HG03097 (cell line): ENCODE data around the gene CYTH3.
"Not testable (repeated sequence)": the region's sequence is repeated elsewhere in the genome, so short reads cannot be mapped to it uniquely, and the experiment has no call there.

Experiments
- ATAC-seq: cut with Tn5 transposase; IDR thresholded peaks from one replicate; pipeline ENCODE4 v1.9.1; 2021; ENCODE audit not compliant: unreplicated experiment, low FRiP score

Gene CYTH3

GRCh38 chr7:6284055-6284400 lies 11.6 kb upstream of the CYTH3 start:
- no peak for ATAC-seq

DNA sequence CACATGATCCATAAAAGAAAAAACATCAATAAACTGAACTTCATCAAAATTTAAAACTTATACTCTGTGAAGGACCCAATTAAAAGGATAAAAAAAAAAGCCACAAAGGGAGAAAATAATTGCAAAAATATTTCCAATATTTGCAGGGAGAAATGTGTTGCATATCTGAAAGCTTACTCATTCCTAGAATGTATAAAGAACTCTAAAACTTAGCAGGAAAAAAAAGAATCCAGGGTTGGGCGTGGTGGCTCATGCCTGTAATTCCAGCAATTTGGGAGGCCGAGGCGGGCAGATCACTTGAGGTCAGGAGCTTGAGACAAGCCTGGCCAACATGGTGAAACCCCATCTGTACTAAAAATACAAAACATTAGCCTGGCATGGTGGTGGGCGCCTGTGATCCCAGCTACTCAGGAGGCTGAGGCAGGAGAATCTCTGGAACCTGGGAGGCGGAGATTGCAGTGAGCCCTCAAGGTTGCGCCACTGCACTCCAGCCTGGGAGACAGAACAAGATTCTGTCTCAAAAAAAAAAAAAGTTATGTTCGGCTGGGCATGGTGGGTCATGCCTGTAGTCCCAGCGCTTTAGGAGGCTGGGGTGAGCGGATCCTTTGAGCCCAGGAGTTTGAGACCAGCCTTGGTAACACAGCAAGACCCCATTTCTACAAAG lies 11.1 kb upstream of the CYTH3 start:
- not testable (repeated sequence) for ATAC-seq

DNA sequence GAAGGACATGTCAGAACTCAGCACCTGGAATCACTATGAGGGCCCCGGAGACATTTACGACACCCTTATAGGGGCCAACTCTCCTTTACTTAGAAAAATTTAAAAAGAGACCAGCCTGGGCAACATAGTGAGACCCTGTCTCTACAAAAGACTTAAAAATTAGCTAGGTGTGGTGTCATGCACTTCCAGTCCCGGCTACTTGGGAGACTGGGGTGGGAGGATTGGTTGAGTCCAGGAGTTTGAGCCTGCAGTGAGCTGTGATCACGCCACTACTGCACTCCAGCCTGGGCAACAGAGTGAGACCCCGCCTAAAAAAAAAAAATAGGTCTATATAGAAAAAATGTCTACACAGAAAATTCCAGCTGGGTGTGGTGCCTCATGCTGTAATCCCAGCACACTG lies 7.5 kb upstream of the CYTH3 start:
- no peak for ATAC-seq

DNA sequence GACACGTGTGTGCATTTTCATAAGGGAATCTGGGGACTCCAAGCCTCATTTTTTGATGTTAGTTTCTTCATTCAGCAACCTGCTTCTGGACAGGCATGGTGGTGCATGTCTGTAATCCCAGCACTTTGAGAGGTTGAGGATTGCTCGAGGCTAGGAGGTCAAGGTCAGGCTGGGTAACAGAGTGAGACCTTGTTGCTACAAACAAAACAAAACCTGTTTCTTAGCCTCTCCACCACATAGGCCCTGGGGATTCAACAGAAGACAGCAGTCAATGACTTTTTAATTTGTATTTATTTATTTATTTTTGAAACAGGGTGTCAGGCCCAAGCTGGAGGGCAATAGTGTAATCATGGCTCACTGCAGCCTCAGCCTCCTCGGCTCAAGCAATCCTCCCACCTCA lies 6.9 kb upstream of the CYTH3 start:
- ATAC-seq, result no peak

DNA sequence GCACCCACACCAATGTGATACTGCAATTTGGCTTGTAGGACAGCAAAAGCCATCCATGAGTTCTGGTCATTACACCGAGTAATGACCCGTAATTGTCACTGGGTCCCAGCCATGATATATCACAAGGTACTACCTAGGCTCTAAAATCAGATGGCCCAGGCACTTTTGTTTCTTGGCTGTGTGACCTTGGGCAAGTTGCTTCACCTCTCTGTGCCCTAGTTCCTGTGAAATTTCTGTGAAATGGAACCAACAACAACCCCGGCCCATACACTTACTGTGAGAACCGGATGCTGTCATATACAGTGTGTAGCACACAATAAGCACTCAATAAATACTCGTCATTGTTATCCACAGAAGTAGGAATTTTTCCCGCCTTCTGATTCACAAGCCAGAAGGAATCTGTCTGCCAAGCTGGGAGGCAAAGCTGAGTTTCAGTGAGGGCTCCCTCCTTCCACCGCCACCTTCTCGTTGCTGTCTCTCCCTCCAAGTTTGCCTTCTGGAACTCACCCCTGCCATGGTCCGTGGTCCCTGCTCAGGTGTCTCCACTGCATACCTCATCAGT lies 6.4 kb upstream of the CYTH3 start:
- ATAC-seq, result no peak

GRCh38 chr7:6277476-6277875 lies 5.1 kb upstream of the CYTH3 start:
- ATAC-seq, result no peak

DNA sequence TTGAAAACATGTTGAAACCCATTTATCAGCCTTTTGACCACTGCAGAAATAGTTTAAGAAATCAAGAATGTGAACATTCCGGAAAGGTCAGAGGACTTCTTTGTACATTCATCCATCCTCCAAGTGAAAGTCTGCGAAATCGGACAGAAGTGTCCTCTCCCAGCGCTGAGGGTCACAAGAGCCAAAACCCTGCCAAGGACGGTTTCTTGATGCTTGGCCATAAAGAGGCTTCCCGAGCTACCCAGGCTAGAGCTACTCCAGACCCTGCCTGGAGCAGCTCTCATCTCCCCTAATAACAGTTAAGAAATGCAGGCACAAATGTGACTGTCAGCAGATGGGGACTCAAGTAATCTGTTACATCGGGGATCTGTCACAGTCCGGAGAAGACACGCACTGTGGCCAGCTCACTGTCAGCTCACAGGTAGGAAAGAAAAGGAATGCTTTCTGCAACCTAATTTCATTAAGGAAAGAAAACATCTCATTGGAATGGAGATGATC lies 4.5 kb upstream of the CYTH3 start:
- no peak for ATAC-seq

GRCh38 chr7:6274743-6275142 lies 2.3 kb upstream of the CYTH3 start:
- ATAC-seq, result no peak

GRCh38 chr7:6273917-6274630 lies 1.6 kb upstream of the CYTH3 start:
- ATAC-seq, result no peak

DNA sequence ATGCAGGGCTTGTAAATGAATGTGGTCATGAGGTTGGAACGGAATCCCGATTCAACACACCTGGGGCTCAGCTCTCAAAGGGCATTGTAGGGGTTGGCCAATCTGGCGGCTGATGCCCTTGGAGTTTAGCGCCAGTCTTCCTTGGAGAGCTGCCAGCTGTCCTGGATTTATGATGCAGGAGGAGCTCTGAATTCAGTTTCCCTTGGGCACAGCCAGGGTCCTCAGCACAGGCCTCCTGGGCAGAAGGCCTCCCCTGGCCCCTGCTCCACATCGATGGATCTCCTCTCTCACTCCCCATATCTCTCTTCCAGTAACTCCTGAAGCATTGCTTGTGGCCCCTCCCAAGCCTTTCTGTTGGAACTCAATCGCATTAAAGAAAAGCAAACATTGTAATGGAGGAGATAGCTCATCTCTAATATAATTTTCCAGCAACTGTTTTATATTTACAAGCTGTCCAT lies 985 bp upstream of the CYTH3 start:
- no peak for ATAC-seq

DNA sequence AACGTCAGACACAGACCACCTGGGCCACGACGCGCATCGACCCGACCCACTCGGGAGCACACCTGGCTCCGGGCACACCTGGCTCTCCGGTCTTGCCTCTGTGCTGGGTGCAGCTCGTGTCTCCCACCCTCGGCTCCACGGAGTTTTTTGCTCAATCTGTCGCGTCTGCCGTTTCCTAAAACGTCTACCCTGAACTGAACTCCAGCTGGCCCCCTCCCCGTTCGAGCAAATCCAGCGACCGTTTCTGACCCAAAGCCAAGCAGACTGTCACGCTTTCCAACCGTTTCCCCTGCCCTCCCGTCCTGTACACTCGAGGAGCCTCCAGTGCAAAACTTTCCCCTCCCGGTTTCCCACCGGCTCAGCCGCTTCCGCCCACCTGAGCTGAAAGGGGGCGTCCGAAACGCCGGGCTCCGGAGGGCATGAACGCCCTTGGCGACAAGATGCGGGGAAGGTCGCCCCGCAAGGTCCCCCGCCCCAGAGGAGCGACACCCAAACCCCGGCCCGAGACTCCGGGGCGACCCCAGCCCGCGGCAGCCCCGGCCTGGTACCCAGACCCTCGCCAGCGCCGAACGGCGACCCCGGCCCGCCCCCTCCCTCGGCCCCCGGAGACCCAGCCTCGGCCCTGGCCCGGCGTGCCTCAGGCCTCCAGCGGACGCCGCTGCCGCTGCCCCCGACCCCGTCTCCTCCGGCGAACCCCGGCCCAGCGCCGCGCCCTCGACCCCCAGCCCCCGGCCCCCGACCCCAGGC lies 557 bp downstream of the CYTH3 start:
- no peak for ATAC-seq

DNA sequence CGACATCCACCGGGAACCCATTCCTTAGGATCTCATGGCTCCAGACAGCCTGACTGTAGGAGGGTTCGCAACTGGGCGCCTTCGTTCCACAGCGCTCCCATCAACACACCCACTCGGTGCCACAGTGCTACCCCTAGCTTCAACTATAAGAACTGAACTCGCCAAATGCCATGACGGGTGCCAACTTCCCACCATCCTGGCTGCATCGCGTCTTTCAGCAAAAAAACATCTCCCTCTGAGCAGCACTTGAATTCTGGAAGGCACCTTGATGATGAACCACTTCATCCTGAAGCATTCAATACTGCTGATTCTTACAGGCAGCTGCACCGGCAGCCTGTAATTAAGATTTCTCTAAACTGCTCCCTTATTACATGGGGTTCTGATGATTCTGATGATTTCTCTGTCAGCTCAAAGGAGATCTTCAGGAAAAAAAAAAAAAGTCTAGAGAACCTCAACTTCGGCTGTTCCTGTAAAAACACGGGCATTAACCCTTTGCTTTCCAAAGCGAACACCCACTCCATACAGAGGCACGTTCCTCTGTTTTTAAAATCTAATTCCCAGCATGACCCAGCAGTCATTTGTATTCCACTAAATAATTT lies 1.3 kb downstream of the CYTH3 start:
- no peak for ATAC-seq

DNA sequence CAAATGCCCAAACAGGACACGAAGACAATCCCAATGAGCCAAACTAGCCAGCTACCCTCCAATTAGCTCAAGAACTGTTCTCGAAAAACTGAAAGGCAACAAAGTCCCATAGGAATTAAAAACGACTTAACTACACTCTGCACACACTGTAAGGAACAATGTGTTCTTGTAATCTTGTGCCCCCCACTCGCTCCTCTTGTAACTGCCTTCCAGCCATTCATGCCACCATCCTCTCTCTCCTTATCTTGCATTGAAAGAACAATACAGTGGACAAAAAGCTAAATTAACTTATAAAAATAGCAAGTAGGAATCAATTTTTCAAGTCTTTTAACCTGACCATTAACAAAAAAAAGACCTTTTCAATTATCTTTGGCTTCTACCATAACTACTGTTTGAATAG lies 2.9 kb downstream of the CYTH3 start:
- no peak for ATAC-seq

GRCh38 chr7:6268907-6269306 lies 3.5 kb downstream of the CYTH3 start:
- no peak for ATAC-seq

DNA sequence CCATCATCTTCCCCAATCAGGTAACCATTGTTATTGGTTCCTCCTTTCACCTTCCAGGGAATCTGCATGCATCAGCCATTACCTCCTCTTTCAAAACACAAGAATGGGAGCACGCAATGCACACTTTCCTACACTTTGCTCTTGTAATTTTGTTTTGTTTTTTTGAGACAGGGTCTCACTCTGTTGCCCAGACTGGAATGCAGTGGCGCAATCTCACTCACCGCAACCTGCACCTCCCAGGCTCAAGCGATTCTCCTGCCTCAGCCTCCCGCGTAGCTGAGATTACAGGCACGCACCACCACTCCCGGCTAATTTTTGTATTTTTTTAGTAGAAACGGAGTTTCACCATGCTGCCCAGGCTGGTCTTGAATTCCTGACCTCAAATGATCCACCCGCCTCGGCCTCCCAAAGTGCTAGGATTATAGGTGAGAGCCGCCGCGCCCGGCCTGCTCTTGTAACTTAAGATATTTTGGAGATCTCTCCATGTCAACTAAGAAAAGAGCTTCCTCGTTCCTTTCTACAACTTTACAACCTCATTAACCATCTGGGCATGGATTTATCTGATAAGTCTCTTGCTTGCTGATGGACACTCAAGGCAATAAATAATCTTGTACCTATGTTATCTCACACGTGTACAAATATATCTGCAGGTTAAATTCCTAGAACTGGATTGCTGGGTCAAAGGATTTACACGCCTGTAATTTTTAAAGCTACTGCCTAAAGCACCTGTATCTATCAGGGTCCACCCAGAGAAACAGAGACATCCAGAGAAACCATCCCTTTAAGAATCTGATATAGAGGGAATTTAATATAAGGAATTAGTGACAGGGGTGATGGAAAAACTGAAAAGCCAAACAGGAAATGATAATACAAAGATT lies 4.2 kb downstream of the CYTH3 start:
- no peak for ATAC-seq

DNA sequence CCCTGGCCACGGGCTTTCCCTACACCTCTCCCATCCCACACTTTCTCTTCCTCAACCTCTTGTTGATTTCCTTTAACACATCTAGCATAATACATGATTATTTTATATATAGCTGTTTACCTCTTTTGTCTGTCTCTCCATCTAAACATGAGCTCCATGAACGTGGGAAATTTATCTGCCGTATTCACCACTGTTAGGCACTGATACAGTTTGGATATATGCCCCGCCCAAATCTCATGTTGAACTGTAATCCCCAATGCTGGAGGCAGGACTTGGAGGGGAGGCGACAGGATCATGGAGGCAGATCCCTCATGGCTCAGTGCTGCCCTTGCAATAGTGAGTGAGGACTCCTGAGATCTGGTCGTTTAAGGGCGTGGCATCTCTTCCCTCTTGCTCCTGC lies 5.7 kb downstream of the CYTH3 start:
- no peak for ATAC-seq

DNA sequence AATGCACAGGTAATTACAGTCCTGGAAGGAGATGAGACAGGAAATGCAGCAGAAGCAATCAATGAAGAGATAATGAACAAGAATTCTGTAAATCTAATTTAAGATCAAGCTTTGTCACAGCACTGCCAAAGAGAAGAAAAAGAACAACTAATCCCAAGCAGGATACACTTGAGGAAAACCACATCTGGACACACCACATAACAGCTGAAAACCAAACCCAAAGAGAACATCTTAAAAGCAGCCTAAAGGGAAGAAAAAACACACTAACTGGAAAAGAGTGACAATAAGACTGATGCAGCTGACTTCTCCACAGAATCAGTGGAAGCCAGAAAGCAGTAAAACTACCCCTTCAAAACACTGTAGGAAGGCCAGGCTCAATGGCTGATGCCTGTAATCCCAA lies 10.2 kb downstream of the CYTH3 start:
- no peak for ATAC-seq

- ATAC-seq, result no peak
Observed at GRCh38 chr7:6261699-6262098, 10.7 kb downstream of the CYTH3 start.

DNA sequence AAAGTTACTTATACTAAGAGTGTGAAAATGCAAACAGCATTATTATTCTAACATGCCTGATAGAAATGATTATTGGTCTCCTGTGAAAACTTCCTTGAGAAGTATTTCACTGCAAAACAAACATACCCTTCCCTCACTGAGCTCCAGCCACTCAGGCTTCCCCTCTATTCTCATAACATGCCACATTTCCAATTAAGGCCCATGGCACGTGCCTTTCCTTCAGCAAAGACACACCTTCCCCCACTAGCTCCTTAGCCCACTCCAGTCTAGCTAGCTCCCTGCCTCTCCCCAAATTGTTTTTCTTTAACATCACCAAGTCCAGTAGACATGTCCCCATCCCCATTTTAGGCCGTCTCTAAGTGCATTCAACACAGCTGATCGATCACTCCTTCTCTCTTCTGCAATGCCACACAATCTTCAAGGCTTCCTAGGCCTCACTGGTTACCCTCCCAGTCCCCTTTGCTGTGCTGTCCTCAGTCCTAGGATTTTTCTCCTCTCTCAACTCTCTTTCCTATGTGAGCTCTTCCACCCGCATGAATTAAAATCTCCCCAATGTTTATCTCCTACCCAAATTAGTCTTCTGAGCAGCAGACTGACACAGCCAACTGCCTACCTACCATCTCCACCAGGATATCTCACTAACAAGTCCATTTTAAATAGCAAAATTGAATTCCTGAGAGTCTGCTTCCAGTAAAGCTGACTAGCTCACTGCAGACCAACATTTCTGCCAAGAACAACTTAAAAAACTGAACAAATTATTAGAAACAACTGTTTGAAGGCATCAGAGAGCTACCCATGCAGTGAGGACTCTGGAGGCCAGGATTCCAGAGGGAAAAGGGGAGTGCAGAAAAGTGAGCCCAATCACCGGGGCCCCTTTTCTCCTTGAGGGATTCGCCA lies 11.9 kb downstream of the CYTH3 start:
- ATAC-seq, result no peak
